K562 (cell line): ENCODE data around the gene TAL1. TPM values are rescaled to one million over a fixed set of nuclear protein-coding genes. Genes with fewer than 3 reads are reported as not detected.
A peak's percentile ranks its signal among the peaks of the same experiment; 100 is the strongest.

Experiments
- ATF7 ChIP-seq: fragments of 450-650 bp; IDR thresholded peaks from 2 replicates; pipeline ENCODE4 v1.7.1; 2014; ENCODE audit warnings: mild to moderate bottlenecking, moderate library complexity
- CTCFL ChIP-seq: IDR thresholded peaks from 2 replicates; pipeline ENCODE4 v1.6.1; 2011; ENCODE audit warnings: borderline replicate concordance, low read depth, mild to moderate bottlenecking, moderate library complexity, low read length; ENCODE audit not compliant: insufficient read depth, poor library complexity, severe bottlenecking
- E2F5 ChIP-seq: sonication (generic); formaldehyde crosslinking; IDR thresholded peaks from 2 replicates; pipeline ENCODE4 v1.8.0; 2022; ENCODE audit warnings: mild to moderate bottlenecking, missing genetic modification reagents
- ELK1 ChIP-seq: sonication (generic); formaldehyde crosslinking; IDR thresholded peaks from 2 replicates; pipeline ENCODE4 v1.8.1; 2022; ENCODE audit warnings: missing genetic modification reagents
- ESRRA ChIP-seq: fragments of 450-650 bp; IDR thresholded peaks from 2 replicates; pipeline ENCODE4 v1.6.1; 2014; ENCODE audit warnings: low read depth, mild to moderate bottlenecking, moderate library complexity, borderline replicate concordance
- HMG20A ChIP-seq: fragments of 450-650 bp; formaldehyde crosslinking; conservative IDR thresholded peaks from 2 replicates; pipeline ENCODE4 v1.4.0; 2020; ENCODE audit warnings: mild to moderate bottlenecking, mixed read lengths
- PHF20 ChIP-seq: fragments of 450-650 bp; IDR thresholded peaks from 2 replicates; pipeline ENCODE4 v1.6.1; 2018; ENCODE audit not compliant: partially characterized antibody
- POLR2H ChIP-seq: IDR thresholded peaks from 2 replicates; pipeline ENCODE4 v1.6.1; 2016; ENCODE audit warnings: missing genetic modification characterization, low read depth, mild to moderate bottlenecking, control low read depth, missing compliant biosample characterization, moderate library complexity
- PRDM10 ChIP-seq: fragments of 450-650 bp; IDR thresholded peaks from 2 replicates; pipeline ENCODE4 v1.6.1; 2018; ENCODE audit not compliant: partially characterized antibody
- SAFB2 ChIP-seq: fragments of 200-400 bp; formaldehyde crosslinking; IDR thresholded peaks from 2 replicates; pipeline ENCODE4 v1.6.1; 2018; ENCODE audit warnings: borderline replicate concordance, low read length, low read depth, moderate library complexity; ENCODE audit not compliant: severe bottlenecking
- TCF3 ChIP-seq: sonication (generic); formaldehyde crosslinking; IDR thresholded peaks from 2 replicates; pipeline ENCODE4 v1.4.0; 2020; ENCODE audit warnings: mild to moderate bottlenecking, missing genetic modification reagents
- TEAD4 ChIP-seq, 2 experiments: sonication (generic) in 1 of 2; formaldehyde crosslinking in 1 of 2; IDR thresholded peaks; 2 replicates each; pipeline versions ENCODE4 v1.6.1 to v1.8.0; 2012 to 2022; ENCODE audit warnings: borderline replicate concordance in 1 of 2, inconsistent platforms in 1 of 2, low read length in 1 of 2, mild to moderate bottlenecking in 1 of 2, missing genetic modification reagents in 1 of 2
- TFAP4 ChIP-seq: sonication (generic); formaldehyde crosslinking; IDR thresholded peaks from 2 replicates; pipeline ENCODE4 v1.8.0; 2022; ENCODE audit warnings: missing genetic modification reagents, mild to moderate bottlenecking, moderate library complexity, borderline replicate concordance
- ZNF140 ChIP-seq: fragments of 250-450 bp; sonication (Bioruptor Pico); IDR thresholded peaks from 2 replicates; pipeline ENCODE4 v1.8.0; 2021; ENCODE audit warnings: moderate library complexity, mild to moderate bottlenecking, inconsistent platforms
- ZNF277 ChIP-seq: fragments of 250-450 bp; sonication (Bioruptor Pico); IDR thresholded peaks from 2 replicates; pipeline ENCODE4 v1.8.0; 2022; ENCODE audit warnings: inconsistent platforms, mild to moderate bottlenecking, moderate library complexity, borderline replicate concordance
- ZNF561 ChIP-seq: fragments of 450-650 bp; formaldehyde crosslinking; conservative IDR thresholded peaks from 2 replicates; pipeline ENCODE4 v1.4.0; 2020; ENCODE audit warnings: mild to moderate bottlenecking, moderate library complexity
- polyA plus RNA-seq, 8 experiments: library from polyadenylated mRNA; depleted of rRNA in 4 of 8; stranded (reverse) in 5 of 8; unstranded in 3 of 8; fragments of >200 nt; fragmentation: Nextera tagmentation in 2 of 8; fragmentation: Illumina TruSeq in 1 of 8; extraction: Ambion mirVana in 2 of 8; extraction: Trizol in 1 of 8; gene quantifications; 2 replicates each; pipeline versions ENCODE4 v1.2.1 to v1.2.3, GENCODE V29; 2011 to 2014; ENCODE audit warnings: inconsistent platforms in 1 of 8, missing spikeins in 1 of 8
- total RNA-seq, 7 experiments: library from RNA; depleted of rRNA in 6 of 7; stranded (reverse); fragments of >200 nt in 6 of 7; fragmentation: Illumina TruSeq in 2 of 7; extraction: Trizol in 2 of 7; gene quantifications; 2 replicates each; pipeline versions ENCODE4 v1.2.1 to v1.2.3, GENCODE V29; 2011 to 2021; ENCODE audit warnings: low replicate concordance in 1 of 7

The TAL1 gene
- total and polyA plus RNA-seq, 9 of the 15 experiments (the other 6 are each of a cell fraction or from before 2014, with no cell fraction given) = 18.5 to 106 (median 59.7) TPM

GRCh38 chr1:47262787-47263413, 30.9 kb upstream of the TAL1 start (continued):
- TF ChIP-seq E2F5 (CRISPR knock-in tag) = no peak
- TF ChIP-seq CTCFL = peak; percentile 68
- no peak for TF ChIP-seq ESRRA
- TF ChIP-seq ATF7 = no peak
- TF ChIP-seq HMG20A (CRISPR knock-in tag) = no peak
- no peak for TF ChIP-seq ZNF277
- TF ChIP-seq TEAD4 (IDR thresholded peaks at IDR 0.05; ENCODE audit: low read length) = peak; percentile 46
- no peak for TF ChIP-seq TEAD4 (CRISPR knock-in tag; IDR thresholded peaks at IDR 0.05; ENCODE audit: borderline replicate concordance)
- TF ChIP-seq POLR2H (tag) = peak; percentile 70
- no peak for TF ChIP-seq ELK1 (CRISPR knock-in tag)
- TF ChIP-seq TCF3 (CRISPR knock-in tag) = no peak
- TF ChIP-seq ZNF140 (CRISPR knock-in tag) = no peak
- no peak for TF ChIP-seq PHF20
- no peak; the same call in 1 of the 2 replicates for TF ChIP-seq TFAP4 (CRISPR knock-in tag)
- no peak for TF ChIP-seq SAFB2
- no peak for TF ChIP-seq ZNF561 (CRISPR knock-in tag)
- TF ChIP-seq PRDM10 = peak; percentile 83
